Esophagus muscularis mucosa (tissue), 4 donors: Measurements from ENCODE around the gene BHMT2. TPM values are rescaled to one million over a fixed set of nuclear protein-coding genes. Genes with fewer than 3 reads are reported as not detected.

ENCODE experiments used
- DNase-seq: peaks from one replicate; pipeline ENCODE4 v3.0.0-alpha.2; 2017; ENCODE audit errors: extremely low spot score
- H3K27ac ChIP-seq, 4 donors: fragments of 200-600 bp; sonication (generic); replicated peaks in 1 of 4; 1 replicate in 3 of 4; 2 replicates in 1 of 4; pipeline ENCODE4 v1.5.1; 2016 to 2019; ENCODE audit warnings: mild to moderate bottlenecking in 1 of 4
- H3K27me3 ChIP-seq, 4 donors: fragments of 200-600 bp; sonication (generic); one replicate each; pipeline versions ENCODE4 v1.5.1 to v1.6.0; 2016 to 2019
- H3K36me3 ChIP-seq, 4 donors: fragments of 200-600 bp; sonication (generic); one replicate each; pipeline ENCODE4 v1.5.1; 2016 to 2019
- H3K4me1 ChIP-seq, 4 donors: fragments of 200-600 bp; sonication (generic); one replicate each; pipeline ENCODE4 v1.5.1; 2016 to 2019
- H3K4me3 ChIP-seq, 4 donors: fragments of 200-600 bp; sonication (generic); 1 replicate in 2 of 4; 2 replicates in 2 of 4; pipeline ENCODE4 v1.5.1; 2016 to 2019; ENCODE audit warnings: mild to moderate bottlenecking in 4 of 4, moderate library complexity in 1 of 4
- H3K9me3 ChIP-seq, 4 donors: fragments of 200-600 bp; sonication (generic); 1 replicate in 3 of 4; 2 replicates in 1 of 4; pipeline ENCODE4 v1.5.1; 2016 to 2019
- CTCF ChIP-seq, 3 experiments: fragments of 200-600 bp in 2 of 3; fragments of 450-650 bp in 1 of 3; sonication (generic) in 2 of 3; IDR thresholded peaks; one replicate each; pipeline ENCODE4 v1.5.1; 2017 to 2019; ENCODE audit warnings: antibody characterized with exemption in 3 of 3, mild to moderate bottlenecking in 2 of 3, moderate library complexity in 1 of 3
- EP300 ChIP-seq: sonication (generic); formaldehyde crosslinking; IDR thresholded peaks from one replicate; pipeline ENCODE4 v1.6.1; 2017; ENCODE audit warnings: antibody characterized with exemption
- POLR2A ChIP-seq: fragments of 450-650 bp; IDR thresholded peaks from one replicate; pipeline ENCODE4 v1.6.1; 2017; ENCODE audit warnings: antibody characterized with exemption, moderate library complexity, mild to moderate bottlenecking, low read depth
- POLR2AphosphoS5 ChIP-seq, 2 donors: sonication (generic); formaldehyde crosslinking; IDR thresholded peaks; one replicate each; pipeline ENCODE4 v1.6.1; 2017; ENCODE audit warnings: antibody characterized with exemption in 2 of 2
- WGBS: methylation state at CpG from one replicate; pipeline ENCODE4 v1.1.5; 2018; 5-methylcytosine and 5-hydroxymethylcytosine counted together
- intact Hi-C: fragments of 100-400 bp; cut with DNase I; formaldehyde crosslinking; loops from one replicate; pipeline ENCODE4 v1.15.1; 2023
- total RNA-seq, 4 donors: library from RNA; depleted of rRNA; stranded (reverse); fragments of >200 nt; gene quantifications; one replicate each; pipeline versions ENCODE4 v1.1.0 to v1.2.1, GENCODE V29; 2016

BHMT2 gene
- total RNA-seq, result 100 to 1,000 TPM in 1 of 4 donors, 10 to 100 TPM in 3; 44.2 to 105 (median 64.1) TPM

GRCh38 chr5:79069488-79070349 lies at the start of gene BHMT2, which contains the start of gene DMGDH:
TSS of gene BHMT2 (plus strand) at chr5:79069767. CDS start at chr5:79069783, 16 bp downstream.
TSS of gene DMGDH (minus strand) at chr5:79069674. CDS start at chr5:79069620, 54 bp downstream.
- Histone ChIP-seq H3K27me3 (peaks cover 0 to 11% (median 0%) of the 10 kb centered on the region in 4 donors), H3K4me1 (peaks cover 0 to 33% (median 17%) of the 10 kb centered on the region in 4 donors), H3K9me3 (peaks cover 0 to 10% (median 6%) of the 10 kb centered on the region in 4 donors), H3K4me3 (peak within 1 kb of the TSS; percentile 56 to 68 (median 61)), H3K27ac (peak within 1 kb of the TSS; percentile 73 to 84 (median 78)), H3K36me3 (no peaks in the 10 kb centered on the region)
- intact Hi-C loops, result no loop called here
- DNase-seq, result peak; percentile 50
- WGBS, result 43% methylated on average over 40 of the region's 79 CpGs
- no peak for TF ChIP-seq CTCF (IDR thresholded peaks at IDR 0.05)
- peak in 1 of 2 donors; percentile 7 for TF ChIP-seq POLR2AphosphoS5 (IDR thresholded peaks at IDR 0.05)

- TF ChIP-seq EP300, result no peak
- TF ChIP-seq POLR2A, result no peak
- TF ChIP-seq CTCF (IDR thresholded peaks at IDR 0.05), result peak; percentile 83 to 87 (median 85)
- peak in 1 of 2 donors; percentile 42 for TF ChIP-seq POLR2AphosphoS5 (IDR thresholded peaks at IDR 0.05)
- DNase-seq, result no peak
- intact Hi-C loops, result loop anchor here (5.0 to 10.0 kb wide), 3 partner anchors 39 to 834 kb away; no protein-coding TSS in a partner anchor
- no peaks in the 10 kb centered on the region for H3K9me3 ChIP-seq
- H3K27me3 ChIP-seq, result no peaks in the 10 kb centered on the region
- peaks cover 8 to 46% (median 42%) of the 10 kb centered on the region in 4 donors for H3K4me1 ChIP-seq
- H3K4me3 ChIP-seq, result peak overlapping the region; percentile 12 to 24 (median 21)
- 21% methylated on average over 14 of the region's 14 CpGs for whole genome bisulfite sequencing
- H3K36me3 ChIP-seq, result no peaks in the 10 kb centered on the region
- peak overlapping the region; percentile 69 to 80 (median 77) for H3K27ac ChIP-seq
Observed at GRCh38 chr5:79020861-79021561, 48.6 kb upstream of the BHMT2 start.

GRCh38 chr5:79021753-79022152 lies 47.8 kb upstream of the BHMT2 start:
- no peaks in the 10 kb centered on the region for H3K9me3 ChIP-seq
- no peak for DNase-seq
- WGBS, result 77% methylated on average over 2 of the region's 4 CpGs
- intact Hi-C loops, result loop anchor here (5.0 to 10.0 kb wide), 3 partner anchors 39 to 833 kb away; no protein-coding TSS in a partner anchor
- no peak overlapping the region for H3K4me3 ChIP-seq
- TF ChIP-seq CTCF (IDR thresholded peaks at IDR 0.05), result no peak
- TF ChIP-seq POLR2AphosphoS5 (IDR thresholded peaks at IDR 0.05), result no peak
- no peak for TF ChIP-seq EP300
- TF ChIP-seq POLR2A, result no peak
- no peaks in the 10 kb centered on the region for H3K36me3 ChIP-seq
- H3K27me3 ChIP-seq, result no peaks in the 10 kb centered on the region
- peak overlapping the region; percentile 69 to 80 (median 77) for H3K27ac ChIP-seq
- peaks cover 8 to 46% (median 42%) of the 10 kb centered on the region in 4 donors for H3K4me1 ChIP-seq

- intact Hi-C loops, result loop anchor here (5.0 to 10.0 kb wide), 3 partner anchors 40 to 832 kb away; no protein-coding TSS in a partner anchor
- H3K9me3 ChIP-seq, result no peaks in the 10 kb centered on the region
- no peak for TF ChIP-seq CTCF (IDR thresholded peaks at IDR 0.05)
Observed at GRCh38 chr5:79022771-79023170, 46.8 kb upstream of the BHMT2 start.

More at GRCh38 chr5:79022771-79023170, 46.8 kb upstream of the BHMT2 start:
- Histone ChIP-seq H3K4me1 (peaks cover 8 to 46% (median 42%) of the 10 kb centered on the region in 4 donors), H3K36me3 (no peaks in the 10 kb centered on the region), H3K27ac (peak overlapping the region in 3 of 4 donors; percentile 69 to 79 (median 77)), H3K4me3 (no peak overlapping the region), H3K27me3 (no peaks in the 10 kb centered on the region)
- no peak for DNase-seq
- WGBS, result 88% methylated on average over 2 of the region's 2 CpGs
